ENCODE data around the gene NT5C1B.

Gene NT5C1B

GRCh38 chr2:18518116-18519111, 71.0 kb downstream of the NT5C1B start:
- Histone ChIP-seq H4K20me1 (ENCODE audit: insufficient read depth, low read length) (no peaks in the 10 kb centered on the region), H3K79me2 (ENCODE audit: low read length) (no peaks in the 10 kb centered on the region), H3K27ac (ENCODE audit: low read length) (no peak overlapping the region), H3K36me3 (replicated peaks; ENCODE audit: low read depth, low read length) (no peaks in the 10 kb centered on the region), H3K9me3 (ENCODE audit: insufficient read depth, low read length) (no peaks in the 10 kb centered on the region), H3K27me3 (ENCODE audit: low read depth, low read length) (no peaks in the 10 kb centered on the region), H3K4me1 (ENCODE audit: low read length) (no peaks in the 10 kb centered on the region), H3K9ac (ENCODE audit: low read length) (no peak overlapping the region), H3K4me2 (ENCODE audit: low read length) (no peak overlapping the region), H2AFZ (ENCODE audit: low read depth, low read length) (no peak overlapping the region), H3K4me3 (ENCODE audit: low read length) (no peak overlapping the region)
- TF ChIP-seq CTCF (IDR thresholded peaks at IDR 0.05; ENCODE audit: low read depth, low read length) (no peak), EZH2phosphoT487 (IDR thresholded peaks at IDR 0.05; ENCODE audit: low read depth) (no peak)

- no peak overlapping the region for H3K9ac ChIP-seq (ENCODE audit: low read length)
- H4K20me1 ChIP-seq (ENCODE audit: insufficient read depth, low read length): no peaks in the 10 kb centered on the region
- H2AFZ ChIP-seq (ENCODE audit: low read depth, low read length): no peak overlapping the region
- H3K4me1 ChIP-seq (ENCODE audit: low read length): no peaks in the 10 kb centered on the region
- no peak overlapping the region for H3K4me3 ChIP-seq (ENCODE audit: low read length)
- no peaks in the 10 kb centered on the region for H3K79me2 ChIP-seq (ENCODE audit: low read length)
- no peaks in the 10 kb centered on the region for H3K36me3 ChIP-seq (replicated peaks; ENCODE audit: low read depth, low read length)
- H3K27ac ChIP-seq (ENCODE audit: low read length): no peak overlapping the region
- H3K27me3 ChIP-seq (ENCODE audit: low read depth, low read length): no peaks in the 10 kb centered on the region
- TF ChIP-seq CTCF (IDR thresholded peaks at IDR 0.05; ENCODE audit: low read depth, low read length) (no peak), EZH2phosphoT487 (IDR thresholded peaks at IDR 0.05; ENCODE audit: low read depth) (no peak)
- H3K9me3 ChIP-seq (ENCODE audit: insufficient read depth, low read length): no peaks in the 10 kb centered on the region
- no peak overlapping the region for H3K4me2 ChIP-seq (ENCODE audit: low read length)
Observed at GRCh38 chr2:18517386-18517785, 72.0 kb downstream of the NT5C1B start.

GRCh38 chr2:18516112-18516511, 73.3 kb downstream of the NT5C1B start:
- Histone ChIP-seq H3K27ac (ENCODE audit: low read length) (no peak overlapping the region), H3K4me2 (ENCODE audit: low read length) (no peak overlapping the region)

More at GRCh38 chr2:18516112-18516511, 73.3 kb downstream of the NT5C1B start:
- Histone ChIP-seq H3K9me3 (ENCODE audit: insufficient read depth, low read length) (no peaks in the 10 kb centered on the region), H2AFZ (ENCODE audit: low read depth, low read length) (no peak overlapping the region), H3K4me3 (ENCODE audit: low read length) (no peak overlapping the region), H3K9ac (ENCODE audit: low read length) (no peak overlapping the region), H3K79me2 (ENCODE audit: low read length) (no peaks in the 10 kb centered on the region), H4K20me1 (ENCODE audit: insufficient read depth, low read length) (no peaks in the 10 kb centered on the region), H3K27me3 (ENCODE audit: low read depth, low read length) (no peaks in the 10 kb centered on the region; the same call in 1 of the 2 replicates), H3K4me1 (ENCODE audit: low read length) (no peaks in the 10 kb centered on the region), H3K36me3 (replicated peaks; ENCODE audit: low read depth, low read length) (no peaks in the 10 kb centered on the region)
- TF ChIP-seq CTCF (IDR thresholded peaks at IDR 0.05; ENCODE audit: low read depth, low read length): no peak
- TF ChIP-seq EZH2phosphoT487 (IDR thresholded peaks at IDR 0.05; ENCODE audit: low read depth): no peak
